ENCODE data around the gene CLTC. TPM values are rescaled to one million over a fixed set of nuclear protein-coding genes. Genes with fewer than 3 reads are reported as not detected.
"Not testable (repeated sequence)": the region's sequence is repeated elsewhere in the genome, so short reads cannot be mapped to it uniquely, and the experiment has no call there.

Gene CLTC
- total RNA-seq, 1 experiment from 2014 or later = 254 TPM

GRCh38 chr17:59572301-59572924 lies 47.3 kb upstream of the CLTC start:
- no peak overlapping the region for H2BK5ac ChIP-seq (ENCODE audit: insufficient read length, low read length)
- Mint-ChIP-seq H3K36me3 (ENCODE audit: insufficient read depth in 1 of 3, low read depth in 3 of 3) (peaks cover 3 to 16% (median 14%) of the 10 kb centered on the region in 3 experiments), H3K9me3 (no peaks in the 10 kb centered on the region; a peak in 1 of 5 replicates), H3K4me1 (no peaks in the 10 kb centered on the region), H3K27me3 (ENCODE audit: low read depth) (no peaks in the 10 kb centered on the region), H3K4me3 (no peak overlapping the region), H3K27ac (no peak overlapping the region; a peak in 1 of 7 replicates)
- no peak overlapping the region for H2AFZ ChIP-seq (ENCODE audit: low read length)
- H3K4ac ChIP-seq (ENCODE audit: low read depth, low read length) = no peak overlapping the region
- no peaks in the 10 kb centered on the region for H3K79me2 ChIP-seq (ENCODE audit: insufficient read depth, low read length)
- no peak overlapping the region for H3K4me2 ChIP-seq (ENCODE audit: insufficient read depth, insufficient read length, low read length)
- no peak overlapping the region for H2BK15ac ChIP-seq (ENCODE audit: low read depth, low read length)
- H3T11ph ChIP-seq (ENCODE audit: low read length) = no peak overlapping the region
- H3K4me1 ChIP-seq (ENCODE audit: insufficient read depth, low read length) = no peaks in the 10 kb centered on the region
- no peak overlapping the region for H2BK20ac ChIP-seq (ENCODE audit: low read depth, low read length, poor library complexity, severe bottlenecking)
- no peaks in the 10 kb centered on the region for H3K27me3 ChIP-seq (ENCODE audit: insufficient read depth, low read length)
- no peak overlapping the region for H2AK5ac ChIP-seq (ENCODE audit: insufficient read length, low read length)
- H2BK120ac ChIP-seq (ENCODE audit: low read depth, low read length, poor library complexity, severe bottlenecking) = no peak overlapping the region
- H4K20me1 ChIP-seq (ENCODE audit: control insufficient read depth, insufficient read depth, insufficient read length) = no peaks in the 10 kb centered on the region
- no peak overlapping the region for H4K91ac ChIP-seq (ENCODE audit: insufficient read length, low read depth, low read length)
- no peaks in the 10 kb centered on the region for H3K23me2 ChIP-seq (ENCODE audit: insufficient read length, low read depth, low read length, poor library complexity, severe bottlenecking)
- TF ChIP-seq CTCF (conservative IDR thresholded peaks at IDR 0.05) = no peak
- no peak overlapping the region for H3K56ac ChIP-seq (ENCODE audit: insufficient read length, low read depth, low read length)
- H3K14ac ChIP-seq (ENCODE audit: insufficient read depth, low read length) = no peak overlapping the region
- H3K79me1 ChIP-seq (ENCODE audit: insufficient read depth, low read depth, low read length, poor library complexity, severe bottlenecking) = no peaks in the 10 kb centered on the region
- H4K5ac ChIP-seq (ENCODE audit: insufficient read length, low read depth, low read length) = no peak overlapping the region
- no peak overlapping the region for H4K8ac ChIP-seq (replicated peaks; ENCODE audit: insufficient read length, low read depth, low read length)
- WGBS (ENCODE audit: extremely low coverage, insufficient read length, low lambda C conversion rate) = no CpG with 5 or more reads among the region's 10 CpGs
- H3K23ac ChIP-seq (ENCODE audit: insufficient read length, low read depth, low read length) = no peak overlapping the region
- no peak overlapping the region for H3K27ac ChIP-seq (ENCODE audit: insufficient read length, low read depth, low read length)
- H3K18ac ChIP-seq (ENCODE audit: insufficient read length, low read depth, low read length) = no peak overlapping the region
- no peak overlapping the region for H3K9ac ChIP-seq (ENCODE audit: extremely low read depth, insufficient read length, low read length)
- no peak overlapping the region for H2BK12ac ChIP-seq (ENCODE audit: insufficient read length, low read depth, low read length)
- H3K9me3 ChIP-seq (ENCODE audit: control insufficient read depth, low read depth, low read length) = no peaks in the 10 kb centered on the region
- DNase-seq = no peak

GRCh38 chr17:59584168-59584567 lies 35.5 kb upstream of the CLTC start:
- not testable (repeated sequence) for DNase-seq; H4K20me1 ChIP-seq (ENCODE audit: control insufficient read depth, insufficient read depth, insufficient read length); H3T11ph ChIP-seq (ENCODE audit: low read length); H3K27ac Mint-ChIP-seq; H3K23me2 ChIP-seq (ENCODE audit: insufficient read length, low read depth, low read length, poor library complexity, severe bottlenecking); H2BK12ac ChIP-seq (ENCODE audit: insufficient read length, low read depth, low read length); H3K18ac ChIP-seq (ENCODE audit: insufficient read length, low read depth, low read length); H3K56ac ChIP-seq (ENCODE audit: insufficient read length, low read depth, low read length); H3K27ac ChIP-seq (ENCODE audit: insufficient read length, low read depth, low read length); H2BK20ac ChIP-seq (ENCODE audit: low read depth, low read length, poor library complexity, severe bottlenecking); H3K4ac ChIP-seq (ENCODE audit: low read depth, low read length); H2AFZ ChIP-seq (ENCODE audit: low read length); H3K9me3 Mint-ChIP-seq; H3K4me1 Mint-ChIP-seq; H3K4me2 ChIP-seq (ENCODE audit: insufficient read depth, insufficient read length, low read length); H3K14ac ChIP-seq (ENCODE audit: insufficient read depth, low read length); H3K27me3 Mint-ChIP-seq (ENCODE audit: low read depth); H3K79me2 ChIP-seq (ENCODE audit: insufficient read depth, low read length); H4K5ac ChIP-seq (ENCODE audit: insufficient read length, low read depth, low read length); H4K91ac ChIP-seq (ENCODE audit: insufficient read length, low read depth, low read length); H2AK5ac ChIP-seq (ENCODE audit: insufficient read length, low read length); H3K4me3 Mint-ChIP-seq; H3K79me1 ChIP-seq (ENCODE audit: insufficient read depth, low read depth, low read length, poor library complexity, severe bottlenecking); H3K9me3 ChIP-seq (ENCODE audit: control insufficient read depth, low read depth, low read length); H3K9ac ChIP-seq (ENCODE audit: extremely low read depth, insufficient read length, low read length); H4K8ac ChIP-seq (replicated peaks; ENCODE audit: insufficient read length, low read depth, low read length); H3K4me1 ChIP-seq (ENCODE audit: insufficient read depth, low read length); H3K27me3 ChIP-seq (ENCODE audit: insufficient read depth, low read length); H3K36me3 Mint-ChIP-seq (ENCODE audit: insufficient read depth in 1 of 3, low read depth in 3 of 3); H3K23ac ChIP-seq (ENCODE audit: insufficient read length, low read depth, low read length); H2BK15ac ChIP-seq (ENCODE audit: low read depth, low read length); H2BK5ac ChIP-seq (ENCODE audit: insufficient read length, low read length); H2BK120ac ChIP-seq (ENCODE audit: low read depth, low read length, poor library complexity, severe bottlenecking)
- no CpG with 5 or more reads among the region's 1 CpG for WGBS (ENCODE audit: extremely low coverage, insufficient read length, low lambda C conversion rate)

Data from H9 (cell line).